NCI-H1436 treated with DMSO at 0.1 percent for 48 hours (cell line): Measurements from ENCODE around the gene ZGLP1.
"Not testable (repeated sequence)": the region's sequence is repeated elsewhere in the genome, so short reads cannot be mapped to it uniquely, and the experiment has no call there.

Experiments used
- DNase-seq: peaks from one replicate; lab custom pipeline; 2025; lab: John Stamatoyannopoulos, UW

Gene ZGLP1

DNA sequence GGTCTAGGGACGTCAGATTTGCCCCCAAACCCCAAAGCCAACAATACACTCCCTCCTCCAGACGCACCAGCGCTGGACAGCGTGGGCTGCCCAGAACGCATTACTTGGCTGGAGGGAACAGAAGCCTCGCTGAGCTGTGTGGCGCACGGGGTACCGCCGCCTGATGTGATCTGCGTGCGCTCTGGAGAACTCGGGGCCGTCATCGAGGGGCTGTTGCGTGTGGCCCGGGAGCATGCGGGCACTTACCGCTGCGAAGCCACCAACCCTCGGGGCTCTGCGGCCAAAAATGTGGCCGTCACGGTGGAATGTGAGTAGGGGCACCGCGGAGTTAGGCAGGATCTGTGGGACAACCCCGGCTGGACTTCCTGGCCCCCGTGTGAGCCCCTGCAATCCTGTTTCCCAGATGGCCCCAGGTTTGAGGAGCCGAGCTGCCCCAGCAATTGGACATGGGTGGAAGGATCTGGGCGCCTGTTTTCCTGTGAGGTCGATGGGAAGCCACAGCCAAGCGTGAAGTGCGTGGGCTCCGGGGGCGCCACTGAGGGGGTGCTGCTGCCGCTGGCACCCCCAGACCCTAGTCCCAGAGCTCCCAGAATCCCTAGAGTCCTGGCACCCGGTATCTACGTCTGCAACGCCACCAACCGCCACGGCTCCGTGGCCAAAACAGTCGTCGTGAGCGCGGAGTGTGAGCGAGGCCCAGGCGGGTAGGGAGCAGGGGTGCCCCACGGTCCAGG is 15.8 kb downstream of the ZGLP1 start:
- no peak for DNase-seq

DNA sequence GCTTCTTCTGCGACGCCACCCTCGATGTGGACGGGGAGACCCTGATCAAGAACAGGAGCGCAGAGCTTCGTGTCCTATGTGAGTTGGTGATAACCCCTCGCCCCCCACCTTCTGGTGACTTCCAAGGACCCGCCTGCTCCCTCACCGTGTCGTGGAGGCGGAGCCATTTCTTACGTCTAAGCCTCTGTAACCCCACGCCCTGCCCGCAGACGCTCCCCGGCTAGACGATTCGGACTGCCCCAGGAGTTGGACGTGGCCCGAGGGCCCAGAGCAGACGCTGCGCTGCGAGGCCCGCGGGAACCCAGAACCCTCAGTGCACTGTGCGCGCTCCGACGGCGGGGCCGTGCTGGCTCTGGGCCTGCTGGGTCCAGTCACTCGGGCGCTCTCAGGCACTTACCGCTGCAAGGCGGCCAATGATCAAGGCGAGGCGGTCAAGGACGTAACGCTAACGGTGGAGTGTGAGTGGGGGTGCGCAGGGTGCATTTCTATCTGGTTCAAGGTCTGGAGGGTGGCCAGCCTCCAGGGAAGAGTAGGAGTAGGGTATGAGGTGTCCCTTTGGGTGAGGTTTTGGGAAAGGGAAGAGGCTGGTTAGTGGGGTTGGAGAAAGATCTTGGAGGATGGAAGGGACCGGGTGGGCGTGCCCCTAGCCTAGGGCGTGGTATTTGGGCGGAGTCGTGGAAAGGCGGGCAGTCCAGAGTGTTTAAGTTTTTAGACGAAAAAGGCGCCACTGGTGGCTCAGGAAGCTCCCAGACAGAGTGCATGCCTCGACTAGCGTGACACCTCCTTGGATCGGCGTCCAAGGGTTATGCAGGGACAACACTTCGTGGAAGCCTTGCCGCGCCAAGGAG is 16.6 kb downstream of the ZGLP1 start:
- no peak for DNase-seq

- DNase-seq: no peak
These were observed 17.3 kb downstream of the ZGLP1 start for GRCh38 chr19:10292206-10292788.

DNA sequence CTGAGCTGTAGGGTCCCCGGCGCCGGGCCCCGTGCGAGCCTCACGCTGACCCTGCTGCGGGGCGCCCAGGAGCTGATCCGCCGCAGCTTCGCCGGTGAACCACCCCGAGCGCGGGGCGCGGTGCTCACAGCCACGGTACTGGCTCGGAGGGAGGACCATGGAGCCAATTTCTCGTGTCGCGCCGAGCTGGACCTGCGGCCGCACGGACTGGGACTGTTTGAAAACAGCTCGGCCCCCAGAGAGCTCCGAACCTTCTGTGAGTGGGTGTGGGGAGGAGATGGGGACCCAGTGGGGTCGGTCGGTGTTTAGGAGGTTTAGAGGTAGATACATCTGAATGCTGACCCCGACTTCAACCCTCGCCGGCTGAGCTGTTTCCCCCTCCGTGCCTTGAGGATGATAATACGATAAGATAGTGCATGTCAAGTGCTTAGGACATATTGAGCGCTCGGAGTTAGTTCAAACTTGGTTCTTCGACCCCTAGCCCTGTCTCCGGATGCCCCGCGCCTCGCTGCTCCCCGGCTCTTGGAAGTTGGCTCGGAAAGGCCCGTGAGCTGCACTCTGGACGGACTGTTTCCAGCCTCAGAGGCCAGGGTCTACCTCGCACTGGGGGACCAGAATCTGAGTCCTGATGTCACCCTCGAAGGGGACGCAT is 17.9 kb downstream of the ZGLP1 start:
- DNase-seq: no peak

DNA sequence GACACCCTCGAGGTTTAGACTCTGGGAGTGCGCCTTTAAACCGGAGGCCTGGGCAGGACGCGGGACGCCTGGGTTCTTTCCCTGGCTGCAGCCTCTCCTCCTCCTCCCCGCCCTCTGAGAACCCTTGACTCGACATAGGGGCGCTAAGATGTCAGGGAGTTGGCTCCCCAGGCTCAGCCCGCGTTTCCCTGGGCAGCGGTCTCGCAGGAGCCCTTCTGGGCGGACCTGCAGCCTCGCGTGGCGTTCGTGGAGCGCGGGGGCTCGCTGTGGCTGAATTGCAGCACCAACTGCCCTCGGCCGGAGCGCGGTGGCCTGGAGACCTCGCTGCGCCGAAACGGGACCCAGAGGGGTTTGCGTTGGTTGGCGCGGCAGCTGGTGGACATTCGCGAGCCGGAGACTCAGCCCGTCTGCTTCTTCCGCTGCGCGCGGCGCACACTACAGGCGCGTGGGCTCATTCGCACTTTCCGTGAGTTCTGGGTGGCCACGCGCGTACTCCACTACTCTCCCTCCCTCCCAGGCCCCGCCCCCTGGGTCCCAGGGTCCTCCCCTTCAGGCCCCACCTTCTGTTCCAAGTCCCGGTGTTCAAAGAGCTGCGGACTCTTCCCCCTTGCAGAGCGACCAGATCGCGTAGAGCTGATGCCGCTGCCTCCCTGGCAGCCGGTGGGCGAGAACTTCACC is 18.6 kb downstream of the ZGLP1 start:
- no peak for DNase-seq

- no peak for DNase-seq
These were observed 19.2 kb downstream of the ZGLP1 start for GRCh38 chr19:10290357-10290875.

- DNase-seq: no peak
These were observed 19.7 kb downstream of the ZGLP1 start, which contains the start of gene ICAM5 for GRCh38 chr19:10289836-10290356. Gene ICAM5, plus strand, starts transcription at chr19:10289952. Its CDS starts 92 bp downstream, at chr19:10290044.

GRCh38 chr19:10289167-10289835 is 20.3 kb downstream of the ZGLP1 start:
- DNase-seq: no peak

GRCh38 chr19:10288662-10289166 is 20.9 kb downstream of the ZGLP1 start:
- DNase-seq: no peak

GRCh38 chr19:10286803-10287737 is 22.5 kb downstream of the ZGLP1 start, which contains the start of gene ICAM4:
Gene ICAM4, plus strand, starts transcription at chr19:10286955. Its CDS starts 58 bp downstream, at chr19:10287013.
- DNase-seq: no peak

GRCh38 chr19:10285393-10285792 is 24.2 kb downstream of the ZGLP1 start:
- DNase-seq: no peak

DNA sequence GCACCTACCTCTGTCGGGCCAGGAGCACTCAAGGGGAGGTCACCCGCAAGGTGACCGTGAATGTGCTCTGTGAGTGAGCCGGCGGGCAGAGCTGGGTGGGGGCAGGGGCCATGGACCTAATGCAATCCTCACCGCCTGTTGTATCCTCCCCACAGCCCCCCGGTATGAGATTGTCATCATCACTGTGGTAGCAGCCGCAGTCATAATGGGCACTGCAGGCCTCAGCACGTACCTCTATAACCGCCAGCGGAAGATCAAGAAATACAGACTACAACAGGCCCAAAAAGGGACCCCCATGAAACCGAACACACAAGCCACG is 24.7 kb downstream of the ZGLP1 start:
- no peak for DNase-seq

DNA sequence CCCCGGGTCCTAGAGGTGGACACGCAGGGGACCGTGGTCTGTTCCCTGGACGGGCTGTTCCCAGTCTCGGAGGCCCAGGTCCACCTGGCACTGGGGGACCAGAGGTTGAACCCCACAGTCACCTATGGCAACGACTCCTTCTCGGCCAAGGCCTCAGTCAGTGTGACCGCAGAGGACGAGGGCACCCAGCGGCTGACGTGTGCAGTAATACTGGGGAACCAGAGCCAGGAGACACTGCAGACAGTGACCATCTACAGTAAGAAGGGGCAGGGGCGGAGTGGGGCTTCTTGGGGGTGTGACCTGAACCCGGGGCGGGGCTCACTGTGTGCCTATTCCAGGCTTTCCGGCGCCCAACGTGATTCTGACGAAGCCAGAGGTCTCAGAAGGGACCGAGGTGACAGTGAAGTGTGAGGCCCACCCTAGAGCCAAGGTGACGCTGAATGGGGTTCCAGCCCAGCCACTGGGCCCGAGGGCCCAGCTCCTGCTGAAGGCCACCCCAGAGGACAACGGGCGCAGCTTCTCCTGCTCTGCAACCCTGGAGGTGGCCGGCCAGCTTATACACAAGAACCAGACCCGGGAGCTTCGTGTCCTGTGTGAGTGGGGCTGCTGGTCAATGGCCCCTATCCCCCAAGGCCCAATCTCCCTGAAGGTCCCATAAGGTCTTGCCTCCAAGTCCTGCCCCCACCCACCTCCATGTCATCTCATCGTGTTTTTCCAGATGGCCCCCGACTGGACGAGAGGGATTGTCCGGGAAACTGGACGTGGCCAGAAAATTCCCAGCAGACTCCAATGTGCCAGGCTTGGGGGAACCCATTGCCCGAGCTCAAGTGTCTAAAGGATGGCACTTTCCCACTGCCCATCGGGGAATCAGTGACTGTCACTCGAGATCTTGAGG is 25.3 kb downstream of the ZGLP1 start:
- no peak for DNase-seq

DNA sequence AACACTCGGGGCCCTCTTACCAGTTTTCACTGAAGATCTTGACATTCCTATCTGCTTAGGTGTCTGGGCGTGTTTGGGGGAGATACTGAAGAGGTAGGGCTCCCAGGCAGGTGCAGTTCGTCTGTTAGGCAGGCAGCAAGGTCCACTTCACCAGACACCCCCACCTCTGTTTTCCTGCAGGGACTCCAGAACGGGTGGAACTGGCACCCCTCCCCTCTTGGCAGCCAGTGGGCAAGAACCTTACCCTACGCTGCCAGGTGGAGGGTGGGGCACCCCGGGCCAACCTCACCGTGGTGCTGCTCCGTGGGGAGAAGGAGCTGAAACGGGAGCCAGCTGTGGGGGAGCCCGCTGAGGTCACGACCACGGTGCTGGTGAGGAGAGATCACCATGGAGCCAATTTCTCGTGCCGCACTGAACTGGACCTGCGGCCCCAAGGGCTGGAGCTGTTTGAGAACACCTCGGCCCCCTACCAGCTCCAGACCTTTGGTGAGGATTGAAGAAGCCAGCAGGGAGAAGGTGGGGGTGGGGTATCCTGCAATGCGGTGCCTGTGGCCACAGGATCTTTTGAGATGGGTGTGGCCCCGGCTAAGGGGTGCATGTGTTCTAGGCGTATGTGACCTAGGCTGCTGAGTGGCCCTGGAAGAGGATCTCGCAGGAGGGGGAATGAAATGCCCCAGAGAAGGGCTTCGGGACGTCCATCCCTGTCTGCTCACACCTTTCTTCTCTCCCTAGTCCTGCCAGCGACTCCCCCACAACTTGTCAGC is 26.1 kb downstream of the ZGLP1 start:
- DNase-seq: no peak

DNA sequence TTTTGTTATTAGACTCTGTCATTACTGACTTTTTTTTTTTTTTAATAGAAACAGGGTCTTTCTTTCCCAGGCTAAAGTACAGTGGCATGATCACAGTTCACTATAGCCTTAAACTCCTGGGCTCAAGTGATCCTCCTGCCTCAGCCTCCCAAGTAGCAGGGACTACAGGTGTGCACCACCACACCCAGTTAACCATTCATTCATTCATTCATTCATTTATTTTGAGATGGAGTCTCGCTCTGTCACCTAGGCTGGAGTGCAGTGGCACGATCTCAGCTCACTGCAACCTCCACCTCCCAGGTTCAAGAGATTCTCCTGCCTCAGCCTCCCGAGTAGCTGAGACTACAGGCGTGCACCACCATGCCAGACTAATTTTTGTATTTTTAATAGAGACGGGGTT is 27.6 kb downstream of the ZGLP1 start:
- DNase-seq: not testable (repeated sequence)

GRCh38 chr19:10279737-10280442 is 29.7 kb downstream of the ZGLP1 start:
- DNase-seq: no peak

- DNase-seq: no peak
These were observed 30.7 kb downstream of the ZGLP1 start for GRCh38 chr19:10278935-10279334.
